GM19351 (cell line): ENCODE results near the gene MFAP4.

ENCODE experiments used
- ATAC-seq: cut with Tn5 transposase; IDR thresholded peaks from one replicate; pipeline ENCODE4 v1.9.1; 2021; ENCODE audit warnings: mild to moderate bottlenecking, moderate library complexity; ENCODE audit not compliant: unreplicated experiment

MFAP4 gene

GRCh38 chr17:19336938-19337711, 49.9 kb downstream of the MFAP4 start:
- no peak for ATAC-seq

GRCh38 chr17:19335951-19336631, 50.9 kb downstream of the MFAP4 start:
- no peak for ATAC-seq

DNA sequence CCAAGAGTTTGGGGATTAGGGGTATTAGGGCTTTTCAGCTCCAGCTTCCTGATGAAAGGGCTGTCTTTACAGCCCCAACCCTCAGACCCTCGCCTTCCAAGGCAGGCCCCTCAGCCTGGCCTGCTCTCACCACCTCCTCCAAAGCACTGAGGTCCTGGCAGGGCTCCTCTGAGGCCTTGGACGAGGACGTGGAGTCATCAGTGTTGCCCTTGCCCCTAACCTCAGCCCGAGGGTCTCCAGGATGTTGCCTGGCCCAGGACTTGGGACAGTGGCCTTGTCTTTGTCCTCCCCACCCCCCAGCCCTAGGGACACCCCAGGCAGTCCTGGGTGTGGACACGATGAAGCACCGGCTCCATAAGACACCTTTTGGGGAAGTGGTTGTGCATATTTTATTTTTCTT, 52.7 kb downstream of the MFAP4 start:
- ATAC-seq, result no peak

DNA sequence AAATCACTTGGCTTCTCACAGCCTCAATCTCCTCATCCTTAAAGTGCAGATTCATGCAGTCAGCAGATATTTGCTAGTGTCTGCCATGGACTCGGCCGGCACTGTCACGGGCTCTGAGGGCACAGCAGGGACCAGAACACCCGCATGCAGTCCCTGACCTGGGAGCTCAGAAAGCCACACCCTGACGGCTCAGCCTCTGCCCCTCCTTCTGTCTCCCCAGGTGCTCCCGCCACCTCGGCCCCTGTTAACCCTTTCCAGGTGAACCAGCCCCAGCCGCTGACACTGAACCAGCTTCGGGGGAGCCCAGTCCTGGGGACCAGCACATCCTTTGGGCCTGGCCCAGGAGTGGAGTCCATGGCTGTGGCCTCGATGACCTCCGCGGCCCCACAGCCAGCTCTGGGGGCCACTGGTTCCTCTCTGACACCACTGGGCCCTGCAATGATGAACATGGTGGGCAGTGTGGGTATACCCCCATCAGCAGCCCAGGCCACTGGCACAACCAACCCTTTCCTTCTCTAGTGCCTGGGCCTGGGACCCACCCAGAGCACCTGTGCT, 53.2 kb downstream of the MFAP4 start:
- ATAC-seq, result no peak
